Keratinocyte (primary cell): Measurements from ENCODE around the gene MAST2. TPM values are rescaled to one million over a fixed set of nuclear protein-coding genes. Genes with fewer than 3 reads are reported as not detected.

ENCODE experiments used
- DNase-seq: peaks from one replicate; pipeline ENCODE4 v3.0.0-alpha.2; 2011; ENCODE audit warnings: low read depth, missing footprints, low spot score
- FAIRE-seq: peaks from 2 replicates; lab custom pipeline; 2011; peaks lifted over from hg19 to GRCh38; lab: Jason Lieb, UNC
- H2AFZ ChIP-seq: 2 replicates; pipeline ENCODE4 v1.6.0; 2012; ENCODE audit warnings: low read length, control low read depth, inconsistent platforms; ENCODE audit not compliant: control insufficient read depth
- H3K27ac ChIP-seq: 2 replicates; pipeline ENCODE4 v1.5.1; 2011; ENCODE audit warnings: low read length; ENCODE audit not compliant: control insufficient read depth, insufficient read depth
- H3K27me3 ChIP-seq: 3 replicates; pipeline ENCODE4 v1.6.0; 2011; ENCODE audit warnings: low read length; ENCODE audit not compliant: control insufficient read depth, insufficient read depth; ENCODE audit errors: extremely low read depth
- H3K36me3 ChIP-seq, 2 experiments: 2 replicates in 1 of 2; 3 replicates in 1 of 2; pipeline ENCODE4 v1.5.1; 2011; ENCODE audit warnings: low read length in 2 of 2, mild to moderate bottlenecking in 1 of 2; ENCODE audit not compliant: control insufficient read depth in 2 of 2, insufficient read depth in 2 of 2; ENCODE audit errors: extremely low read depth in 1 of 2
- H3K4me1 ChIP-seq: 3 replicates; pipeline ENCODE4 v1.5.1; 2011; ENCODE audit warnings: low read length; ENCODE audit not compliant: control insufficient read depth, insufficient read depth; ENCODE audit errors: extremely low read depth
- H3K4me2 ChIP-seq: 3 replicates; pipeline ENCODE4 v1.6.0; 2011; ENCODE audit warnings: low read depth, low read length; ENCODE audit not compliant: control insufficient read depth, insufficient read depth; ENCODE audit errors: extremely low read depth
- H3K4me3 ChIP-seq, 3 experiments: fragments of 200-600 bp in 1 of 3; sonication (generic) in 1 of 3; 2 replicates in 2 of 3; 3 replicates in 1 of 3; pipeline ENCODE4 v1.5.1; 2011 to 2016; ENCODE audit warnings: low read length in 3 of 3, mild to moderate bottlenecking in 3 of 3, control low read depth in 2 of 3, inconsistent platforms in 1 of 3, low read depth in 1 of 3, mixed read lengths in 1 of 3, mixed run types in 1 of 3, moderate library complexity in 1 of 3; ENCODE audit not compliant: control insufficient read depth in 2 of 3, insufficient read depth in 2 of 3; ENCODE audit errors: extremely low read depth in 1 of 3
- H3K79me2 ChIP-seq: 2 replicates; pipeline ENCODE4 v1.6.0; 2012; ENCODE audit warnings: low read length; ENCODE audit not compliant: control insufficient read depth, insufficient read depth
- H3K9ac ChIP-seq: 3 replicates; pipeline ENCODE4 v1.6.0; 2011; ENCODE audit warnings: low read length; ENCODE audit not compliant: control insufficient read depth, insufficient read depth; ENCODE audit errors: extremely low read depth
- H3K9me1 ChIP-seq: 3 replicates; pipeline ENCODE4 v1.6.0; 2011; ENCODE audit warnings: low read length; ENCODE audit not compliant: control insufficient read depth, insufficient read depth; ENCODE audit errors: extremely low read depth
- H3K9me3 ChIP-seq: 2 replicates; pipeline ENCODE4 v1.5.1; 2012; ENCODE audit warnings: low read depth, low read length; ENCODE audit not compliant: control insufficient read depth
- H4K20me1 ChIP-seq: 3 replicates; pipeline ENCODE4 v1.6.0; 2011; ENCODE audit warnings: low read length; ENCODE audit not compliant: control insufficient read depth, insufficient read depth; ENCODE audit errors: extremely low read depth
- CTCF ChIP-seq, 3 experiments: IDR thresholded peaks in 1 of 3; conservative IDR thresholded peaks in 1 of 3; optimal IDR thresholded peaks in 1 of 3; 2 replicates in 2 of 3; 3 replicates in 1 of 3; pipeline versions ENCODE3 to v1.5.1; 2011; ENCODE audit warnings: low read length in 3 of 3, mild to moderate bottlenecking in 3 of 3, moderate library complexity in 2 of 3, control low read depth in 1 of 3, inconsistent platforms in 1 of 3; ENCODE audit not compliant: insufficient read depth in 2 of 3; ENCODE audit errors: extremely low read depth in 1 of 3
- EZH2 ChIP-seq: IDR thresholded peaks from one replicate; pipeline ENCODE4 v1.6.1; 2012; ENCODE audit warnings: inconsistent platforms, mild to moderate bottlenecking, low read length, moderate library complexity
- dilution Hi-C: fragments of 300-500 bp; cut with MboI; formaldehyde crosslinking; loops from one replicate; pipeline ENCODE4 v1.7.0; 2020; ENCODE audit warnings: low sequenced_read_pairs; ENCODE audit not compliant: extremely low pct_ligation_motif_present
- polyA plus RNA-seq, 5 experiments: library from polyadenylated mRNA; depleted of rRNA in 3 of 5; stranded (reverse) in 3 of 5; stranded (forward) in 1 of 5; unstranded in 1 of 5; fragments of >200 nt; gene quantifications; 1 replicate in 1 of 5; 2 replicates in 3 of 5; 3 replicates in 1 of 5; pipeline versions ENCODE4 v1.2.1 to v1.2.3, GENCODE V29; 2011 to 2012; ENCODE audit warnings: missing spikeins in 2 of 5, low read depth in 1 of 5, low replicate concordance in 1 of 5

MAST2 gene
- polyA plus RNA-seq, 1 donor (not counting 4 experiments of a cell fraction or from before 2014, with no cell fraction given) = 12.2 TPM

- Histone ChIP-seq H3K4me3 (no peak overlapping the region), H4K20me1 (no peaks in the 10 kb centered on the region), H3K79me2 (no peaks in the 10 kb centered on the region), H3K9ac (no peak overlapping the region), H3K27me3 (no peaks in the 10 kb centered on the region), H3K9me3 (no peaks in the 10 kb centered on the region), H2AFZ (no peak overlapping the region), H3K4me1 (peaks cover 5% of the 10 kb centered on the region), H3K27ac (no peak overlapping the region), H3K9me1 (no peaks in the 10 kb centered on the region), H3K4me2 (no peak overlapping the region), H3K36me3 (peaks cover 0 to 7% of the 10 kb centered on the region in 2 experiments)
- DNase-seq (peak; percentile 11), FAIRE-seq (peak; percentile 51)
- TF ChIP-seq EZH2 = no peak
- TF ChIP-seq CTCF (optimal IDR thresholded peaks at IDR 0.05 in 1 of 3, IDR thresholded peaks at IDR 0.05 in 1 of 3, conservative IDR thresholded peaks at IDR 0.05 in 1 of 3; ENCODE audit: extremely low read depth in 1 of 3, insufficient read depth in 2 of 3, low read length in 3 of 3) = peak; percentile 93 to 99 (median 98)
- dilution Hi-C loops = loop anchor here (25.0 kb wide), 1 partner anchor 150 kb away; the partner anchor contains the start of genes P3R3URF, POMGNT1 and TSPAN1
Observed at GRCh38 chr1:46036894-46037839, 233.8 kb downstream of the MAST2 start.

- no peak overlapping the region for H3K27ac ChIP-seq
- no peak overlapping the region for H2AFZ ChIP-seq
- no peaks in the 10 kb centered on the region for H3K27me3 ChIP-seq
- peaks cover 0 to 3% of the 10 kb centered on the region in 2 experiments for H3K36me3 ChIP-seq
- no peaks in the 10 kb centered on the region for H3K9me1 ChIP-seq
- dilution Hi-C loops = loop anchor here (25.0 kb wide), 1 partner anchor 148 kb away; the partner anchor contains the start of genes P3R3URF, POMGNT1 and TSPAN1
- H4K20me1 ChIP-seq = no peaks in the 10 kb centered on the region
- no peak for TF ChIP-seq EZH2
- no peak for TF ChIP-seq CTCF (optimal IDR thresholded peaks at IDR 0.05 in 1 of 3, IDR thresholded peaks at IDR 0.05 in 1 of 3, conservative IDR thresholded peaks at IDR 0.05 in 1 of 3; ENCODE audit: extremely low read depth in 1 of 3, insufficient read depth in 2 of 3, low read length in 3 of 3)
- H3K79me2 ChIP-seq = no peaks in the 10 kb centered on the region
- H3K4me1 ChIP-seq = peaks cover 5% of the 10 kb centered on the region
- no peak overlapping the region for H3K4me2 ChIP-seq
- no peaks in the 10 kb centered on the region for H3K9me3 ChIP-seq
- no peak for FAIRE-seq
- H3K4me3 ChIP-seq = no peak overlapping the region
- no peak overlapping the region for H3K9ac ChIP-seq
- DNase-seq = no peak
Observed at GRCh38 chr1:46039571-46040052, 236.2 kb downstream of the MAST2 start.
